Fibroblast of lung (primary cell): Measurements from ENCODE around the gene PSMG3. TPM values are rescaled to one million over a fixed set of nuclear protein-coding genes. Genes with fewer than 3 reads are reported as not detected.

Experiments
- DNase-seq, 2 donors: peaks; one replicate each; pipeline versions ENCODE4 v3.0.0 to v3.0.0-alpha.2; 2010; ENCODE audit warnings: low read depth in 2 of 2
- H2AFZ ChIP-seq: 2 replicates; pipeline ENCODE4 v1.5.1; 2012; ENCODE audit warnings: low read length, control low read depth, inconsistent platforms
- H3K27ac ChIP-seq: 2 replicates; pipeline ENCODE4 v1.5.1; 2011; ENCODE audit warnings: low read length, control low read depth; ENCODE audit not compliant: insufficient read depth
- H3K27me3 ChIP-seq: 2 replicates; pipeline ENCODE4 v1.5.1; 2011; ENCODE audit warnings: mild to moderate bottlenecking, low read length; ENCODE audit not compliant: control insufficient read depth, insufficient read depth
- H3K36me3 ChIP-seq: 2 replicates; pipeline ENCODE4 v1.5.1; 2011; ENCODE audit warnings: low read length; ENCODE audit not compliant: control insufficient read depth, insufficient read depth
- H3K4me1 ChIP-seq: 2 replicates; pipeline ENCODE4 v1.5.1; 2011; ENCODE audit warnings: low read length; ENCODE audit not compliant: control insufficient read depth, insufficient read depth; ENCODE audit errors: extremely low read depth
- H3K4me2 ChIP-seq: 2 replicates; pipeline ENCODE4 v1.5.1; 2011; ENCODE audit warnings: low read length, control low read depth; ENCODE audit not compliant: insufficient read depth; ENCODE audit errors: extremely low read depth
- H3K4me3 ChIP-seq, 4 experiments: fragments of 200-600 bp in 1 of 4; sonication (generic) in 1 of 4; replicated peaks in 1 of 4; 2 replicates each; pipeline ENCODE4 v1.5.1; 2011 to 2016; ENCODE audit warnings: low read length in 4 of 4, low read depth in 3 of 4, mild to moderate bottlenecking in 3 of 4, control low read depth in 2 of 4, inconsistent platforms in 1 of 4, mixed read lengths in 1 of 4; ENCODE audit not compliant: insufficient read depth in 1 of 4; ENCODE audit errors: control extremely low read depth in 1 of 4
- H3K79me2 ChIP-seq: 2 replicates; pipeline ENCODE4 v1.5.1; 2012; ENCODE audit warnings: mild to moderate bottlenecking, low read length, inconsistent platforms; ENCODE audit not compliant: control insufficient read depth, insufficient read depth
- H3K9ac ChIP-seq: 2 replicates; pipeline ENCODE4 v1.5.1; 2011; ENCODE audit warnings: mild to moderate bottlenecking, low read length, control low read depth; ENCODE audit not compliant: insufficient read depth
- H3K9me3 ChIP-seq: 2 replicates; pipeline ENCODE4 v1.5.1; 2012; ENCODE audit warnings: low read depth, low read length; ENCODE audit not compliant: control insufficient read depth, insufficient read depth
- H4K20me1 ChIP-seq: 2 replicates; pipeline ENCODE4 v1.5.1; 2011; ENCODE audit warnings: low read length; ENCODE audit not compliant: control insufficient read depth, insufficient read depth; ENCODE audit errors: extremely low read depth
- CTCF ChIP-seq, 2 donors: IDR thresholded peaks in 1 of 2; conservative IDR thresholded peaks in 1 of 2; 1 replicate in 1 of 2; 2 replicates in 1 of 2; pipeline ENCODE4 v1.5.1; 2011 to 2012; ENCODE audit warnings: low read length in 2 of 2, control low read depth in 1 of 2, inconsistent platforms in 1 of 2, low read depth in 1 of 2, mild to moderate bottlenecking in 1 of 2
- EZH2 ChIP-seq: IDR thresholded peaks from 2 replicates; pipeline ENCODE4 v1.5.1; 2012; ENCODE audit warnings: low read length, control low read depth, mild to moderate bottlenecking; ENCODE audit errors: missing control alignments
- polyA plus RNA-seq, 2 donors: library from polyadenylated mRNA; depleted of rRNA in 1 of 2; stranded (reverse) in 1 of 2; unstranded in 1 of 2; fragments of >200 nt; gene quantifications; 2 replicates each; pipeline ENCODE4 v1.2.1, GENCODE V29; 2011 to 2012; ENCODE audit warnings: missing spikeins in 1 of 2
- total RNA-seq: library from RNA; depleted of rRNA; stranded (reverse); fragments of >200 nt; gene quantifications from 2 replicates; pipeline ENCODE4 v1.2.1, GENCODE V29; 2014

Gene PSMG3
- total and polyA plus RNA-seq, 2 donors (not counting 1 experiment from before 2014, with no cell fraction given): 19.3 to 24.6 TPM

GRCh38 chr7:1576521-1577253 lies 6.9 kb upstream of the PSMG3 start:
- no peak overlapping the region for H3K9ac ChIP-seq
- no peak for DNase-seq
- H3K4me2 ChIP-seq: no peak overlapping the region
- H3K9me3 ChIP-seq: no peaks in the 10 kb centered on the region
- H3K27ac ChIP-seq: no peak overlapping the region
- no peaks in the 10 kb centered on the region for H3K27me3 ChIP-seq
- H3K79me2 ChIP-seq: no peaks in the 10 kb centered on the region
- no peaks in the 10 kb centered on the region for H4K20me1 ChIP-seq
- no peaks in the 10 kb centered on the region for H3K36me3 ChIP-seq
- H3K4me1 ChIP-seq: no peaks in the 10 kb centered on the region
- H2AFZ ChIP-seq: no peak overlapping the region
- H3K4me3 ChIP-seq: no peak overlapping the region
- no peak for TF ChIP-seq CTCF (conservative IDR thresholded peaks at IDR 0.05 in 1 of 2, IDR thresholded peaks at IDR 0.05 in 1 of 2; ENCODE audit: low read depth in 1 of 2, low read length in 2 of 2)
- no peak for TF ChIP-seq EZH2

- Histone ChIP-seq H3K36me3 (no peaks in the 10 kb centered on the region), H3K9me3 (no peaks in the 10 kb centered on the region), H3K27ac (no peak overlapping the region), H3K4me2 (no peak overlapping the region), H4K20me1 (no peaks in the 10 kb centered on the region), H3K27me3 (no peaks in the 10 kb centered on the region), H3K9ac (no peak overlapping the region), H3K4me1 (no peaks in the 10 kb centered on the region), H3K79me2 (no peaks in the 10 kb centered on the region), H3K4me3 (no peak overlapping the region), H2AFZ (no peak overlapping the region)
- no peak for DNase-seq
- TF ChIP-seq CTCF (conservative IDR thresholded peaks at IDR 0.05 in 1 of 2, IDR thresholded peaks at IDR 0.05 in 1 of 2; ENCODE audit: low read depth in 1 of 2, low read length in 2 of 2) (no peak), EZH2 (no peak)
Observed at GRCh38 chr7:1575809-1576208, 6.0 kb upstream of the PSMG3 start.

GRCh38 chr7:1572111-1572822 lies 2.4 kb upstream of the PSMG3 start:
- Histone ChIP-seq H3K4me2 (no peak overlapping the region), H2AFZ (no peak overlapping the region), H3K79me2 (peaks cover 5% of the 10 kb centered on the region), H3K27me3 (no peaks in the 10 kb centered on the region), H4K20me1 (no peaks in the 10 kb centered on the region), H3K4me3 (no peak overlapping the region), H3K27ac (no peak overlapping the region), H3K9me3 (no peaks in the 10 kb centered on the region), H3K36me3 (peaks cover 3% of the 10 kb centered on the region), H3K4me1 (peaks cover 12% of the 10 kb centered on the region), H3K9ac (no peak overlapping the region)
- TF ChIP-seq EZH2 (no peak), CTCF (conservative IDR thresholded peaks at IDR 0.05 in 1 of 2, IDR thresholded peaks at IDR 0.05 in 1 of 2; ENCODE audit: low read depth in 1 of 2, low read length in 2 of 2) (no peak)
- no peak for DNase-seq
